22Rv1 (cell line): Measurements from ENCODE around the gene NETO1.

Experiments used
- H3K27ac ChIP-seq: fragments of 450-650 bp; 2 replicates; pipeline ENCODE4 v1.5.1; 2017
- ZFX ChIP-seq: fragments of 450-650 bp; IDR thresholded peaks from 2 replicates; pipeline ENCODE4 v1.6.1; 2017; ENCODE audit warnings: antibody characterized with exemption, borderline replicate concordance
- TF ChIP-seq, protein P1 (sequence below): fragments of 450-650 bp; IDR thresholded peaks from 2 replicates; pipeline ENCODE4 v1.5.1; 2017; ENCODE audit warnings: mild to moderate bottlenecking

Gene NETO1

DNA sequence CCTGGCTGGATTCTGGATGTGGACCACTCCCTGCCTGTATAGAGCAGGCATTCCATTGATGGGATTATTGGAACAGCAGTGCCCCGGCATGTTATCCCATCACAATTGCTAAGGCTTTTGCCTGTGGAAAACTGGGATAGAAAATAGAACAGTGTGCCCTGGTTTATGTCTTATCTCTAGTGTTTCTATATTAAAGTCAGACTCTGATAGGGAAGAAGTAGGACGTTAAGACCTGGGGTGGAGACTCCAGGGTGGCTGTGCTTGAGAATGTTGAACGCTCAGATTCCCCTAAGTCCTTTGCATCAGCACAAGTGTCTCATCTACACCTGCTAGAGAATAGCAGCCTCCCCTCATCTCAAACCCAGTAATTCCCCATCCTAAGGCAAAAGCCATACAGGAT, 10.8 kb upstream of the NETO1 start:
- no peak overlapping the region for H3K27ac ChIP-seq
- no peak for TF ChIP-seq ZFX

DNA sequence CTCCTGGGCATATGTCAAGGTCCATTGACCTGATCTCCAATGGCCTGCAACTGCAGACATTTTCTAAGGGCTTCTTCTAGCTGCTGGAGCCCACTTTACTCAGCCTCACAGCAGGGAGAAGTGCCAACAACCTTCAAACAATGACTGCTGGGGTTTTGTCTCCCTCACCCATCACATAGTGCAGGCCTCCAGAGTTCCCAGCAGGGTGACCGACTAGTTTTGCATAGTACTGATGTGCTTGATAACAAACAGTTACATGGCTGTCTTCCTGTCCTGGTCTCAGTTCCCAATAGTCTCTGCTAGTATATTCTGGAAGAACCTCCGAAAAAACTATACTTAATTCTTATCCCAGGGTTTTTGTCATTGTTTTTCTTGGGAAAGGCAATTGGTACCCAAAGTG, 10.4 kb upstream of the NETO1 start:
- no peak overlapping the region for H3K27ac ChIP-seq
- TF ChIP-seq ZFX: no peak
- TF ChIP-seq, protein P1, sequence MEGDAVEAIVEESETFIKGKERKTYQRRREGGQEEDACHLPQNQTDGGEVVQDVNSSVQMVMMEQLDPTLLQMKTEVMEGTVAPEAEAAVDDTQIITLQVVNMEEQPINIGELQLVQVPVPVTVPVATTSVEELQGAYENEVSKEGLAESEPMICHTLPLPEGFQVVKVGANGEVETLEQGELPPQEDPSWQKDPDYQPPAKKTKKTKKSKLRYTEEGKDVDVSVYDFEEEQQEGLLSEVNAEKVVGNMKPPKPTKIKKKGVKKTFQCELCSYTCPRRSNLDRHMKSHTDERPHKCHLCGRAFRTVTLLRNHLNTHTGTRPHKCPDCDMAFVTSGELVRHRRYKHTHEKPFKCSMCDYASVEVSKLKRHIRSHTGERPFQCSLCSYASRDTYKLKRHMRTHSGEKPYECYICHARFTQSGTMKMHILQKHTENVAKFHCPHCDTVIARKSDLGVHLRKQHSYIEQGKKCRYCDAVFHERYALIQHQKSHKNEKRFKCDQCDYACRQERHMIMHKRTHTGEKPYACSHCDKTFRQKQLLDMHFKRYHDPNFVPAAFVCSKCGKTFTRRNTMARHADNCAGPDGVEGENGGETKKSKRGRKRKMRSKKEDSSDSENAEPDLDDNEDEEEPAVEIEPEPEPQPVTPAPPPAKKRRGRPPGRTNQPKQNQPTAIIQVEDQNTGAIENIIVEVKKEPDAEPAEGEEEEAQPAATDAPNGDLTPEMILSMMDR: no peak

DNA sequence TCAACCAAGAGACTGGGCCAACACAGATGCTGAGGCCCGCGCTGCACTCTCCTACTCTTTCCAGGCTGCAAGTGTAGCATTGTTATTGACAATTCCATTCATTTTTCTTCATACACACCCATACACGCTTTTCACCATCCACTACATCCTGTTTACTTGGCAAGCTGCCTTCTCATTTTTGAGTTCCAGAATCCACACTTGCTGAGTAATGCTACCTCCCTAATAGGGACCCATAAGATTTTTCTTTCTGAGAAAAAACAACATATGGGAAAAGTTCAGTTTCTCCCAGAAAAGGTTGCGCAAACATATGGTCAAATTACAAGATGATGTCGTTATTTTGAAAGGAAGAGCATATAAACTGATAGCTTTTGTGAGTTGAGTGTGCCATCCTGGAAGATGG, 3.3 kb upstream of the NETO1 start:
- TF ChIP-seq, protein P1: no peak
- no peak for TF ChIP-seq ZFX
- H3K27ac ChIP-seq: no peak overlapping the region

DNA sequence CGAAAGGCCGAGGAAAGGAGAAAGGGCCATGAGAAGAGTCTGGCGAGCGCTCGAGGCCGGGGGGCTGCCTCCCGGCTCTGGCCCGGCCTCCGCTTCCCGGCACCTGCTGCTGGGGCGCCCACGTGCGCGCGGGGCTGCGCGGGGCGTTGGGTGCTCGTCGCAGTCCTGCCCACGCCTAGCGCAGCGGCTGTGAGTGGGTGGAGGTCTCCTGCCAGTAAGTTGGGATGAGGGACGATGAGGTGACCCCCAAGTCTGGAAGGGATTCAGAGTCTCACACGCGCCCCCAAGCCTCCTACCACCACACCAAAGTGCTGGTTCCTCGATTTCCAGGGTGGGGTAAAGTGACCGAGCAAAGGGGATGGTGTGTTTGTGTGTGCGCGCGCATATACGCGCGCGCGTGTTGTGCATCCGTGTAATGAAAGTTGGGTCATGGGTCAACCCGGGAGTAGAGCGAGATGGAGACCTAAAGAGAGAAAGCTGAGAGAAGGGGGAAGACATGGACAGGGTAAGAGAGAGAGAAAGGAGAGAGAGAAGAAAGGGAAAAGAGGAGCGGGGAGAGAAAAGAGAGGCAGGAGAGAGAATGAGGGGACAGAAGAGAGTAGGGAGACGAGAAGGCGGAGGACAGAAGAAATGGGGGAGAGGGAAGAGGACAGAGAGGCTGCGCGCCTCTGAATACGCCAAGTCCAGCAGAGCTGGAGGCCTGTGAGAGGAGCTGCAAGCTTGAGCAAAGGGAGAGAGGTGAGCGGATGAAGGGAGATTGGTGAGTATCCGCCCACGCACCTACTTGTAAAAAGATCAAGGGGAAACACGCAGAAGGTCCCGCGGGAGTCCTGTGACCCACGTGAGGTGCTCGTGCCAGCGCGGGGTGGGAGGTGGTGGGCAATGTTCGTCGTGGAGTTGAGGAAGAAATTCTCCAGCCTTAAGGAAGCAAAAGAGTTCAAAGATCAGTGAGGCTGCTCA, 1.7 kb upstream of the NETO1 start:
- H3K27ac ChIP-seq: no peak overlapping the region
- TF ChIP-seq ZFX: no peak
- TF ChIP-seq, protein P1: no peak

GRCh38 chr18:72868585-72869225, 918 bp upstream of the NETO1 start:
- no peak overlapping the region for H3K27ac ChIP-seq
- TF ChIP-seq, protein P1: no peak
- TF ChIP-seq ZFX: no peak

DNA sequence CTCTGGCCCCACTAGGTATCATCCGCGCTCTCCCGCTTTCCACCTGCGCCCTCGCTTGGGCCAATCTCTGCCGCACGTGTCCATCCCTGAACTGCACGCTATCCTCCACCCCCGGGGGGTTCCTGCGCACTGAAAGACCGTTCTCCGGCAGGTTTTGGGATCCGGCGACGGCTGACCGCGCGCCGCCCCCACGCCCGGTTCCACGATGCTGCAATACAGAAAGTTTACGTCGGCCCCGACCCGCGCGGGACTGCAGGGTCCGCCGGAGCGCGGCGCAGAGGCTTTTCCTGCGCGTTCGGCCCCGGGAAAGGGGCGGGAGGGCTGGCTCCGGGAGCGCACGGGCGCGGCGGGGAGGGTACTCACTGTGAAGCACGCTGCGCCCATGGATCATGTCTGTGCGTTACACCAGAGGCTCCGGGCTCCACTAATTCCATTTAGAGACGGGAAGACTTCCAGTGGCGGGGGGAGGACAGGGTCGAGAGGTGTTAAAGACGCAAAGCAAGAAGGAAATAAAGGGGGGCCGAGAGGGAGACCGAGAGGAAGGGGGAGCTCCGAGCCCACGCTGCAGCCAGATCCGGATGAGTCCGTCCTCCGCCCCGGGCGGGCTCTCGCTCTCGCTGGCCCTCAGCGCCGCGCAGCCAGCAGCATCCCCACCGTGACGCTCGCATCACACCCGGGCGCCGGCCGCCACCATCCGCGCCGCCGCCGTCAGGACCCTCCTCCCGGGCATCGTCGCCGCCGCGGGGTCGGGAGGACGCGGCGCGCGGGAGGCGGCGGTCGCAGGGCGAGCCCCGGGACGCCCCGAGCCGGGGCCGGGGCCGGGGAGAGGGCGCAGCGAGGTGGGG, 664 bp downstream of the NETO1 start:
- H3K27ac ChIP-seq: peak overlapping the region; percentile 33
- TF ChIP-seq ZFX: no peak
- TF ChIP-seq, protein P1: no peak

DNA sequence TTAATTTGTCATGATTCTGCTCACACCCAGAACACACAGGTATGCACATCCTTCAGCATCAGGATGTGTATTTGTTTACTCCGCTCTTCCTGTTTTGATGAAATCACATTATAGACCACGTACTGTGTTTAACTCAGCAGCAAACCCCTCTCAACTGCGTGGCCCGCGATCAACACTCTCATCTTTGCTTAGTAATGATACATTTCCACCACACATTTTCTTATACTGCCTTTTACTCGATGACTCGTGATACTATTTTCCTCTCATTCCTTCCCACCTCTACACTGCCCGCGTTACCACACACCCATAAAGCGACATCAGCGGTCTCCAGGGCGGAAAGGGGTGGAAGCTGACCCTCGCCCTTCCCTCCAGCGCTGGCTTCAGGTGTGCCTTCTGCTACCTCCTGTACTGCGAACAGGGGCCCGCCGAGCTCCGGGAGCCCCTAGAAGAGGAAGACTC, 1.3 kb downstream of the NETO1 start:
- TF ChIP-seq, protein P1: no peak
- no peak for TF ChIP-seq ZFX
- no peak overlapping the region for H3K27ac ChIP-seq
